Pons (tissue), 1 donor: Measurements from ENCODE around the gene SHQ1.

Experiments
- DNase-seq: peaks from one replicate; pipeline ENCODE4 v3.0.0-alpha.2; 2016; ENCODE audit warnings: low spot score

SHQ1 gene

GRCh38 chr3:72848703-72849081, 447 bp upstream of the SHQ1 start:
- no peak for DNase-seq

GRCh38 chr3:72847282-72847681, 963 bp downstream of the SHQ1 start:
- DNase-seq: no peak

- DNase-seq: no peak
Observed at GRCh38 chr3:72846166-72846565, 2.1 kb downstream of the SHQ1 start.

GRCh38 chr3:72844436-72844993, 3.7 kb downstream of the SHQ1 start:
- DNase-seq: no peak

- DNase-seq: no peak
Observed at GRCh38 chr3:72839057-72839456, 9.2 kb downstream of the SHQ1 start.

GRCh38 chr3:72836923-72837322, 11.3 kb downstream of the SHQ1 start:
- DNase-seq: peak; percentile 90

GRCh38 chr3:72836416-72836815, 11.8 kb downstream of the SHQ1 start:
- DNase-seq: no peak

GRCh38 chr3:72830452-72831223, 17.6 kb downstream of the SHQ1 start:
- DNase-seq: no peak

- no peak for DNase-seq
Observed at GRCh38 chr3:72829701-72830100, 18.5 kb downstream of the SHQ1 start.

- peak; percentile 38 for DNase-seq
Observed at GRCh38 chr3:72821161-72821781, 27.0 kb downstream of the SHQ1 start.

GRCh38 chr3:72820415-72820814, 27.8 kb downstream of the SHQ1 start:
- peak; percentile 89 for DNase-seq

GRCh38 chr3:72818905-72819304, 29.3 kb downstream of the SHQ1 start:
- no peak for DNase-seq

- DNase-seq: peak; percentile 67
Observed at GRCh38 chr3:72818092-72818773, 30.0 kb downstream of the SHQ1 start.

- DNase-seq: peak; percentile 48
Observed at GRCh38 chr3:72816862-72817355, 31.3 kb downstream of the SHQ1 start.

- DNase-seq: no peak
Observed at GRCh38 chr3:72814308-72814707, 33.9 kb downstream of the SHQ1 start.

GRCh38 chr3:72812201-72812600, 36.0 kb downstream of the SHQ1 start:
- no peak for DNase-seq

- no peak for DNase-seq
Observed at GRCh38 chr3:72811571-72811970, 36.7 kb downstream of the SHQ1 start.

GRCh38 chr3:72810659-72811434, 37.4 kb downstream of the SHQ1 start:
- no peak for DNase-seq

GRCh38 chr3:72810063-72810462, 38.2 kb downstream of the SHQ1 start:
- no peak for DNase-seq

GRCh38 chr3:72804361-72804760, 43.9 kb downstream of the SHQ1 start:
- DNase-seq: no peak

GRCh38 chr3:72803573-72803972, 44.7 kb downstream of the SHQ1 start:
- DNase-seq: no peak

- no peak for DNase-seq
Observed at GRCh38 chr3:72802001-72802400, 46.2 kb downstream of the SHQ1 start.
